ENCODE data around the gene DCAF7.

The DCAF7 gene

GRCh38 chr17:63635290-63635689, 85.0 kb downstream of the DCAF7 start:
- Histone ChIP-seq H3K36me3 (ENCODE audit: control insufficient read depth, insufficient read depth, low read length) (peaks cover 12% of the 10 kb centered on the region; the same call in 1 of the 2 replicates), H3K27me3 (ENCODE audit: control insufficient read depth, insufficient read depth, low read length) (no peaks in the 10 kb centered on the region), H3K27ac (ENCODE audit: low read depth, low read length) (no peak overlapping the region), H3K4me3 (ENCODE audit: low read depth, low read length) (no peak overlapping the region), H3K9me3 (ENCODE audit: control insufficient read depth, insufficient read depth, low read depth, low read length) (no peaks in the 10 kb centered on the region), H3K9ac (ENCODE audit: low read length) (no peak overlapping the region), H3K4me1 (ENCODE audit: control insufficient read depth, insufficient read depth, low read length) (peaks cover 37% of the 10 kb centered on the region)

- no peak overlapping the region for H3K4me3 ChIP-seq (ENCODE audit: low read depth, low read length)
- no peaks in the 10 kb centered on the region for H3K9me3 ChIP-seq (ENCODE audit: control insufficient read depth, insufficient read depth, low read depth, low read length)
- no peak overlapping the region for H3K9ac ChIP-seq (ENCODE audit: low read length)
- no peaks in the 10 kb centered on the region for H3K27me3 ChIP-seq (ENCODE audit: control insufficient read depth, insufficient read depth, low read length)
- peaks cover 12% of the 10 kb centered on the region; the same call in 1 of the 2 replicates for H3K36me3 ChIP-seq (ENCODE audit: control insufficient read depth, insufficient read depth, low read length)
- H3K4me1 ChIP-seq (ENCODE audit: control insufficient read depth, insufficient read depth, low read length), result peaks cover 35% of the 10 kb centered on the region
- H3K27ac ChIP-seq (ENCODE audit: low read depth, low read length), result no peak overlapping the region
Observed at GRCh38 chr17:63635787-63636186, 85.5 kb downstream of the DCAF7 start.

GRCh38 chr17:63639125-63639524, 88.8 kb downstream of the DCAF7 start:
- Histone ChIP-seq H3K9ac (ENCODE audit: low read length) (no peak overlapping the region), H3K9me3 (ENCODE audit: control insufficient read depth, insufficient read depth, low read depth, low read length) (no peaks in the 10 kb centered on the region), H3K36me3 (ENCODE audit: control insufficient read depth, insufficient read depth, low read length) (peaks cover 12% of the 10 kb centered on the region; the same call in 1 of the 2 replicates), H3K27ac (ENCODE audit: low read depth, low read length) (no peak overlapping the region), H3K27me3 (ENCODE audit: control insufficient read depth, insufficient read depth, low read length) (no peaks in the 10 kb centered on the region), H3K4me1 (ENCODE audit: control insufficient read depth, insufficient read depth, low read length) (peaks cover 8% of the 10 kb centered on the region), H3K4me3 (ENCODE audit: low read depth, low read length) (no peak overlapping the region)

GRCh38 chr17:63640038-63640437, 89.8 kb downstream of the DCAF7 start:
- H3K9ac ChIP-seq (ENCODE audit: low read length), result no peak overlapping the region
- no peak overlapping the region for H3K4me3 ChIP-seq (ENCODE audit: low read depth, low read length)
- no peaks in the 10 kb centered on the region for H3K4me1 ChIP-seq (ENCODE audit: control insufficient read depth, insufficient read depth, low read length)
- no peaks in the 10 kb centered on the region for H3K9me3 ChIP-seq (ENCODE audit: control insufficient read depth, insufficient read depth, low read depth, low read length)
- no peaks in the 10 kb centered on the region for H3K27me3 ChIP-seq (ENCODE audit: control insufficient read depth, insufficient read depth, low read length)
- H3K27ac ChIP-seq (ENCODE audit: low read depth, low read length), result no peak overlapping the region
- H3K36me3 ChIP-seq (ENCODE audit: control insufficient read depth, insufficient read depth, low read length), result peaks cover 12% of the 10 kb centered on the region; the same call in 1 of the 2 replicates

GRCh38 chr17:63641692-63642448, 91.6 kb downstream of the DCAF7 start:
- H3K27ac ChIP-seq (ENCODE audit: low read depth, low read length), result no peak overlapping the region
- peaks cover 14% of the 10 kb centered on the region; the same call in 1 of the 2 replicates for H3K36me3 ChIP-seq (ENCODE audit: control insufficient read depth, insufficient read depth, low read length)
- no peak overlapping the region for H3K9ac ChIP-seq (ENCODE audit: low read length)
- no peaks in the 10 kb centered on the region for H3K27me3 ChIP-seq (ENCODE audit: control insufficient read depth, insufficient read depth, low read length)
- H3K9me3 ChIP-seq (ENCODE audit: control insufficient read depth, insufficient read depth, low read depth, low read length), result no peaks in the 10 kb centered on the region
- H3K4me3 ChIP-seq (ENCODE audit: low read depth, low read length), result no peak overlapping the region
- H3K4me1 ChIP-seq (ENCODE audit: control insufficient read depth, insufficient read depth, low read length), result peaks cover 2% of the 10 kb centered on the region
